ENCODE results near the gene ITGB4. TPM values are rescaled to one million over a fixed set of nuclear protein-coding genes. Genes with fewer than 3 reads are reported as not detected.

The ITGB4 gene
- polyA plus RNA-seq, 1 donor: 9.6 TPM

DNA sequence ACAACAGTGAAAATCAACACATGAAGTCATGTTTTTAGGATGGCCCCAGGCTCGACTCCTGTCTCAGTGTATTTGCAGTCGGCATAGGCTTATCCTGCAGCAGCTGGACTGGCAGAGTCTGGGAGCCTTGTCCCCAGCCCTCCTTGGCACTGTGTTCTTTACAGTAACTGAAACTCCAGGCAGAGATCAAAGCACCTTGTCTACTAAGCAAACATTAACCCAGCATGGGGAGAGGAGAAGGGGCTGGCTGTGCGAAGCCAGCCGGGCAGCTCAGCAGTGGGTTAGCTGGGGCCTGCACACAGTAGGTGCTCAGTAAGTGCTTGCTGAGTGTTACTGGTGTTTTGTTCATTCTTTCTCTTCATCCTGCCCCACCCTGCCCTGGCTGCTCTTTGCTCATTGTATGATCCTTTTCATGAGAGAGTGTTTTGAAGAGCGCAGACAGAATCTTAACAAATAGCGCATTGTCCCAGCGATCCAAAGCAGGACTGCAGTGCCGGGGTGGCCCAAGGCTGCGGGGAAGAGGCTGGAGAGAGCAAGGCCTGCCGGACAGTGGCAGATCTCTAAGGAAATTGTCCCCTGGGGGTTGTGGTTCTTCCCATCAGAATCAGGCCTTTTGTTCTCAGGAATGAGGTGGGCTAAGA lies 23.5 kb upstream of the ITGB4 start:
- DNase-seq: no peak

DNA sequence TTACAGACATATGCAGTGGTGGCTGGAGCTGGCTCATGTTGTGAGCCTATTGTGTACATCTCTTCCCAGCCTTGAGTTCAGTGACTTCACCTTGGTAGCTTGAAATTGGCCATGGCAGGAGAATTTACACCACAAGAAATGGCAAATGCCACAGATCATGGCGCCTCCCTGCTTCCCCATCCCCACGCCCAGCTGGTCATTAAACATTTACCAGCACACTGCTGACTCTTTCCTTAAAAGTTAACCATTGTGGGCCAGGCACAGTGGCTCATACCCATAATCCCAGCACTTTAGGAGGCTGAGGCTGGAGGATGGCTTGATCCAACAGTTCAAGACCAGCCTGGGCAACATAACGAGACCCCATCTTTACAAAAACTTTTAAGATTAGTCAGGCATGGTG lies 22.6 kb upstream of the ITGB4 start:
- no peak for DNase-seq

DNA sequence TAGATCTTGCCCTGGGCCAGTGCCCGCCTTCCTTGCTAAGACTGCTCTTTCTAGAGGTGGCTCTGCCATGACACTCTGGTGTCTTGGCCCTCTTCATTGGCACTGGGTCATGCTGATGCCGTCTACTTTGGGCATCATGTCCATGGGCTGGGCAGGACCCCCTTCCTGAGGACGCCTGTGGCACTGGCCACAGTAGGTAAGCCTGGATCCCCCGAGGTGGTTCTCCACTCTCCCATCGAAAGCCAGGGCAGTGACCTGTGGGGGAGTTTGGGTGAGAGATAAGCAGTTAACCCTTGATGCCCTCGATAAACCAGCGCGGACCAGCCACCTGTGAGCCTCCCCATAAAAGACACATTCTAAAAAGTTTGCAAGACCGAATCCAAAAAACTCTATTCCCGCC lies 20.0 kb upstream of the ITGB4 start:
- no peak for DNase-seq

DNA sequence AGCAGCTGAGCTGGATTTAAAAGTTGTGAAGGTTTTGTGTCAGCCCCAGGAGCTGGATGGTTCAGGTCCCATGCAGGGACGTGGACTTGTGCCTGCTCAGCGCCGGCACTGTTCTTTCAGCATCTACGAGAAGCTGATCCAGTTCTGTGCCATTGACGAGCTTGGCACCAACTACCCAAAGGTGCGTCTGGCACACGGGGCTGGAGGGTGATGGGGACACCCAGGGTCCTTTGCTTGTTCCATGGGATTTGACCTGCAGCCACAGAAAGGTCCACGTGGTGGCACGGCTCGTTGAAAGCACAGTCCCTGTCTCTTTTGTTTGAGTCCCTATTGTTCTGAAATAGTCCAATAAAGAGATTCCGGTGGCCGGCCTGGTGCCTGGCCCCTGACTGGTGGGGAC lies 18.1 kb upstream of the ITGB4 start:
- no peak for DNase-seq

DNA sequence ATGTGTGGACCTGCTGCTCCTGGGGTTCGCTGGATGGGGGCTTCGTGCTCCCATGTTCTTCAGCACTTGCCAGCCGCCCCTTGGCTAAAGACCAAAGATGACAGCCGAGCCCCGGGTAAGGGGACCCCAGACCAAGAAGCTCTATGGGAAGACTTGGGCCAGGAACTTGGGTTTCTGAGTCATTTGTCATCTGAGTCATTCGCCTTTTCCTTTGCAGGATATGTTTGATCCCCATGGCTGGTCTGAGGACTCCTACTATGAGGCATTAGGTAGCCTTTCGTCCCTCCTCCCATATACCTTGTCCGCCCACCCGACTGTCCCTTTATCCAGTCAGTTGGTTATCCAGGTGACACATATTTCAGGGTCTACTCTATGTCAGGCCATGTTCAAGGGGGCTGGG lies 17.7 kb upstream of the ITGB4 start:
- DNase-seq: no peak

DNA sequence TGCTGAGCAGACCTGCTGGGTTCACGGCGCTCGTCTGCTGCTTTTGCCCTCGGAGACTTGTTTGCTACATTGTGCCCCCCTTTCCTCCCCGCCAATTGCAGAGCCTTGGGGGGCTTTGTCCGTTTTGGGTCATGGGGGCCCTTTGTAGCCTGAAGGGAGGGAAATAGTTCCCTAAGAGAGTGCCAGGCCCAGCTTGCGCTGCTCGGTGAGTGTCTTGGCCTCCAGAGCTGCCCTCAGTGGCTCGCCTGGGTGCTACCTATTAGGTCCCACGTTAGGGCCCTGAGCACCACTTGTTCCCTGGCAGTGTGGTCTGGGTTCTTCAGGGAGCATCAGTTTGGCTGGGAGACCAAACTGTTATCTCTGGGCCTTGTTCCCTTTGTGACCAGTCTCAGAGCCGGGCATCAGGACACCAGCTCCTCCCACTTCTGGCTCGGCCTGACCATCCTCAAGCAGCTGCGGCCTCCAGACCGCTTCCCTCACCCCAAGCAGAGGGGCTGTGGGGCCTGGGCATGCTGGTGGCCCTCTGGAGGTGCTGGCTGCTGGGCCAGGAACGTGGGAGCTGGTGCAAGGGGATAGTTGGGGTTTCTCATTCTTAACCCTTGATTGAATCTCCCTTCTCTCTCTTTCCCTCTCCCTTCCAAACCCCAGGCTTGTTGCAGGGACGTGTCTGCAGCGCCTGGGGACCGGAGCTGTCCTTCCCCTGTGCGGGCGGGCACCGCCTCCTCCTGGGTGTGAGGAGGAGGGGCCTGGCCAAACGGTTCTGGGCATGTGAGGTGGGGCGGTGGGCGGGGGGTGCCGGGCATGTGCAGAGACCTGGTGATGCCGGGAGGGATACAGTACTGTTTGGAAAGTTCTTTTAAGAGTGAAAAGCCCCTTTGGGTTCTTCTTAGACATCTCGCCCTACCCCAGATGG lies 16.0 kb upstream of the ITGB4 start:
- no peak for DNase-seq

DNA sequence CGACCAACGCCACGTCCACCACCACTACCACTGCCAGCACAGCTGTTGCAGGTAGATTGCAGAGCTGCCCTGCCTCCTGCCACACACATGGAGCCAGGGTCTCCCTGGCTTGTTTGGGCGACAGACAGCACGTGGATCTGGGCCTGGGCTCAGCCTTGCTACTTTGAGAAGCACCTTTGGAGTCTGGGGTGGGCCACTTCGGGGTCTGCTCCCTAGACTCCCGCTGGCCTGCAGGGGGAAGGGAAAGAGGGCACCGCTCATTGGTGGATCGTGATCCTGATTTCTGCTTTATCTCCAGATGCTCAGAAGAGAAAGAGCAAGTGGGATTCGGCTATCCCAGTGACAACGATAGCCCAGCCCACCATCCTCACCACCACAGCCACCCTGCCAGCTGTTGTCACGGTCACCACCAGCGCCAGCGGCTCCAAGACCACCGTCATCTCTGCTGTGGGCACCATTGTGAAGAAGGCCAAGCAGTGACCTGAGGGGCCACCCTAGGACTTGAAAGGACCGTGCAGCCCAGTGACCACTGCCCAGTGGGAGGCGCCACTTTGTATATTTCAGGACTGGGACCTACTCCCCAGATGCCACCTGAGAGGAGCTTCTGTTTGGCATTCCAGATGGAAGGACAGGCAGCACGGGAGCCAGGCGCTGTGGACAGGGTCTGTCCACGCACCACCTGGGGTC lies 15.1 kb upstream of the ITGB4 start:
- no peak for DNase-seq

DNA sequence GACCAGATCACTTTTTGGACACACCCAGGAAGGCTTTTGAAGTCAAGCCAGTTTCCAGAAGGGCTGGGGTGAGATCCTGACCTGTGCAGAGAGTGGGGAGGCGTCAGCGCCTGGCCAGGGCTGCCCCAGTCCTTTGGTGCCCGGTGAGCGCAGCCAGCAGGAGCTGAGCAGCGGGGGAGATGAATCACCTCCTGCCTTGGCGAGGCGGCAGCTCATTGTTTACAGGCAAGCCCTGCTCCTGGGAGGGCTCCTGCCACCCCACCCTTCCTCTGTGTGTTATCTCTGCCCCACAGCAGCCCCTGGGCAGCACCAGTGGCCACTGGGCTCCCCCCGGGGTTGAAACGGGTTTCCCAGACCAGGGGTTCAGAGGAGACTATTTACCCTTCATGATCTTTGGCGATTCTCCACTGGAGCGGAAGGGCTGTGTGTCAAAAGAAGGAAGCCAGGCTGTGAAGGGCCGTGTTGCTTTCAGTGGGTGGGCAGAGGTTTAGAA lies 14.1 kb upstream of the ITGB4 start:
- DNase-seq: no peak

DNA sequence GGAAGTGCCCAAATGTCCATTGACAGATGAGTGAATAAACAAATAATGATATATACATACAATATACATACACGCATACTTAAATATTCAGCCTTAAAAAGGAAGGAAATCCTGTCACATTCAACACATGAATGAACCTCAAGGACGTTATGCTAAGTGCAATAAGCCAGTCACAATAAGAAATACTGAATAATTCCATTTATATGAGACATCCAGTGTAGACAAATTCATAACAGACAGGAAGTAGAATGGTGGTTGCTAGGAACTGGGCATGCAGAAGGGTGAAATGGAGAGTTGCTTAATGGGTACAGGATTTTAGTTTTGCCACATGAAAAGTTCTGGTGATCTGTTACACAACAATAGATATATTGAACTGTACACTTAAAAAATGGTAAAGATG lies 8.8 kb upstream of the ITGB4 start:
- DNase-seq: no peak

DNA sequence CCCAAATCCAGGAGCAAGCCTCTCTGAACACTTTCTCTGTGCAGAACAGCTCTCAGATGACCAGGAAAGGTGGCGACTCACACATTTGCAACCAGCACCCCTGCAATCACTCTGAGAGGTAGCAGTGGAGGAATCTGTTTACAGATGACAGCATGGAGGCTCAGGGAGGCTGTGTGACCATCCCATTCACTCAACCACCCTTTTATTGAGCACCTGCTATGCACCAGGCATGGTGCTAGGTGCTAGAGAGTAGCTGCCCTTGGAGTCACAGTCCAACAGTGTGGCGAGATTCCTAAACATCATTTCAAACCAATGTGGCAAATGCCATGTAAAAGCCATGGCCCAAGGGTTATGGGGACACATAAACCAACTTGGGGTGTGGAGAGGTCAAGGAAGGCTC lies 1.5 kb upstream of the ITGB4 start:
- DNase-seq: no peak

DNA sequence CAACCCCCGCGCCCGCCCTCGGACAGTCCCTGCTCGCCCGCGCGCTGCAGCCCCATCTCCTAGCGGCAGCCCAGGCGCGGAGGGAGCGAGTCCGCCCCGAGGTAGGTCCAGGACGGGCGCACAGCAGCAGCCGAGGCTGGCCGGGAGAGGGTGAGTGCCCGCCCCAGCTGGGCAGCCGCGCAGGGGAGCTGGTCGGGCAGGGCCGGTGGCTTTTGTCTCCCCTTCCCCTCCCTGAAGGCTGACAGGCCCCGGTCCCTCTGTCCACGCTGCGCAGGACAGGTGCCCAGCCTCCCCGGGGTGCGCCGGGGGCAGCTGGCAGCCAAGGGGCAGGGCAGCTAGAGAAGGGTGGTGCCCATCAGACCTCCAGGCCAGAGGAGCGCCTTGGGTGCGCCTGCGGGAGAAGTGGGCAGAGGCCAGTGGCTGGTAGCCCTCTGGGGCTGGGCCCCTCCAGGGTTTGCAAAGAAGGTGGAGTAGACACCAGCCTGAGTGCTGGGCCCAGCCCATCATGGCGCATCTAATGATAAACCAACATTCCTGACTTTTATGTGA lies 278 bp downstream of the ITGB4 start:
- DNase-seq: no peak

DNA sequence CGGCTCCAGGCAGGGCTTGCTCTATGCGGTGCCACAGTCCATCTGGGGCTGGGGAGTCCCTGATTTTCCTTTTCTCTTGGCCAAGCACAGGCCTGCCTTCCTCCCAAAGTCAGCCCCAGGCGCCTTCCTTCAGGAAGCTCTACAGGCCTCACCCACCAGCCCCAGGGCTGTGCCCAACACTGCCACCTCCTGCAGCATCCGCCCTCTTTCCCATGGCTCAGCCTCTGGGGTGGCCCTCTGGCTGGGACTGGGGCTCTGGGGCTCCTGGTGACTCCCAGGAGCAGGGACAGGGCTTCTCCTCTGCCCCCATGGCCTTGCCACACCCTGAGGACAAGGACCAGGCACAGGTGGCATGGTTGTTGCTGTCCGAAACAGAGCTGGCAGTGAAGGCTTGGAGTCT lies 817 bp downstream of the ITGB4 start:
- DNase-seq: no peak

DNA sequence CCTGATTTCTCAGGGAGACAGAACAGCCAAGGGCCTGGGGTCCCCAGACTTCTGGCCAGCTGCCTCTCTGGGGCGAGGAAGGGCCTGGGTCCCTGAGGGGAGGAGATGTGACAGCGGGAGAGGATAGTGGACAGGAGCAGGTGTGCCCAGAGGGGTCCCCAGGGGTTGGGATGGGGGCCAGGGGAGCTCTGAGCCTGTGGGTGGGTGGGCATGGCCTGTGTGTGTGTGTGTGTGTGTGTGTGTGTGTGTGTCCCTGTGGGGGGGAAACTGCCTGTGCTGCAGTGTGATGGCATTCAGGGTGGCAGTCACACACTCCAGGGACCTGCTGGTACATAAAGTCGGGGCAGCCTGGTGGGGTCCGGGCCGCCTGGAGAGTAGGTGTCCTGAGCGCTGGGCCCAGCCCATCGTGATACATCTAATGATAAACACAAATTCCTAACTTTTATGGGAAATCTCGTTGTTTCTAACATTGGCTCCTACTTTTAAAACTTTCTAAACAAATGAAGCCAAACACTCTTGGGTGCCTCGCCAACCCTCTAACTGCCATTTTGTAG lies 1.4 kb downstream of the ITGB4 start:
- DNase-seq: no peak

DNA sequence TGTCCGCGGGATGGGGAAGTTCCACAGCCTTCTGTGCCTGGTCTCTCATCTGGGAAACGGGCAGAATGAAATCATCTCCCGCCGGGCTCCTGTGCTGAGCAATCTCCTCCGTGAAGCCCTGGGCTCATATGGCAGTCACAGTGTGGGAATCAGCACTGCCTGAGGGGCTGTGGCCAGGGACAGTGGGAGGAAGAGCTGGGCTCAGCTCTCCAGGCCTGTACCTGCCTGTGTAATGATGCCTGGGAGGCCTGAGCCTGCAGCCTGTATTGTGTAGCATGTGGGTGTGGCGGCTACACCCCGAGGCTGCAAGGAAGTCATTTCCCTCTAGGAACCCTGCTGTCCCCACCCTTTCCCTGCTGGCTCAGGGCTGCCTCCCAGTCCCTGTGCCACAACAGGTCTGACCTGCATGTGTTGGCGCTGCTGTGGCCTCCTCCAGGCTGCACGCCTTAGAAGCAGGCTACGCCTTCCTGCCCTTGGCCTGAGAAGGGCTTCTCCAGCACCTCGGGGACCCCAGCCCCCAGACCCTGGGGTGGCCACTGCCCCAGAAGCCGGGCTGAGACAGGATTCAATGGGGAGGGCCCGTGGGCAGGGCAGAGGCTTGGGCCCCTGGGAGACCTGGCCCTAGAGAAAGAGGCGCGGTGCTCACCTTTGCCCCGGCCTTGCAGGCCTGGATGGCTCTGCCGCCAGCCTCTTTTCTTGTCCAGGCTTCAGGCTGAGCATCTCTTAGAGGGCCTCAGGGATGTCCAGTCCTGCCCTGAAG lies 2.1 kb downstream of the ITGB4 start:
- DNase-seq: no peak

DNA sequence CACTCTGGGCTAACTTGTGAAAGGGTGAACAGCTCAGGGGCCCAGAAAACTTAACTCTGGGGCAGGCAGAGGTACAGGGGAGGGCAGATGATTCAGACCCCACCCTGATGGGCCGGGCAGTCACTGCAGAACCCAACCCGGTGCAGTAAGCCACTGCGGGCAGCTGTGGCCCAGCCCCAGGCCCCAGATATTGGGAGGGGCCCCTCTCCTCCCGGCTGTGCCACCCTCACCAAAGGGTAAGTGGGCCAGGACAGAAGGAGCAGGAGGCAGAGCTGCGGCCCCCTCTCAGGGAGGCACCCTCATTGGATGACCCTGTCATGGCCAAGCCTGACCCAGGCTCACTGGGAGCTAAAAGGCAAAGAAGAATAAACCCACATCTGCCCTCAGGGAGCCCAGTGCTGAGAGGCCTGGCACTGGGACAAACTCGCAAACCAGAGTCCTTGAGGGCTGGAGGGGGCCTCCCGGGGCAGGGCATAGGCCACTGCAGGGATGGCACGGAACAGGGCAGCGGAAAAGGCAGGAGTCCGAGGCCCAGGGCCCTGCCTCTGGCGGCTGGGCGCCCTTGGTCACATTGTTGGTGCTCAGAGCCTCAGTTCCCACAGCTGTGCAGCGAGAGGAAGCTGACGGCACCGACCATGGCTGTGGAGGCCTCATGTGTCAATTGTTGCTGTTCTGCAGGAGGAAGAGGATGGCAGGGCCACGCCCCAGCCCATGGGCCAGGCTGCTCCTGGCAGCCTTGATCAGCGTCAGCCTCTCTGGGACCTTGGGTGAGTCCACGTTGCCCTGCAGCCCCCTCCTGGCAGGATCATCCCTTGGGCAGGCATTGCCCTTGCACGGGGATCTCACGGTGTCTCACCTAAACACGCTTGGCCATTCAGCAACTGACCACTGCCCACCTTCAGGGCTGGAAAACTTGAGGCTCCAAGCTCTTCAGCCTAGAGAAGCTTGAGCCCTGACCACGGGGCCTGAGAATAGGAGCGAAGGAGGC lies 3.1 kb downstream of the ITGB4 start:
- DNase-seq: no peak

DNA sequence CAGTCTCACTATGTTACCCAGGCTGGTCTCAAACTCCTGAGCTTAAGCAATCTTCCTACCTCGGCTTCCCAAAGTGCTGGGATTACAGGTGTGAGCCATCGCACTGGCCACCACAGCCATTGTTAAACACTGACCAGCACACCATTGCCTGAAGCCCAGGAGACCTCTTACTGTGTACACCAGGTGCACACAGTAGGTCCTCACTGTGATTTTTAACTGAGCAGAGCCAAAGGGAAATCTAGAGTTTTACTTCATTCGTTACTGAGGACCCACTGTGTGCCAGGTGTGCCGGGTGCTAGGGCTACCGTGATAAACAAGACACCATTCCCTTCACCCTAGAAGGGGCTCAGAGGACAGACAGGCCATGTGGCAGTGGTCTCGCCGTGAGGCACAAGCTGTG lies 4.2 kb downstream of the ITGB4 start:
- DNase-seq: no peak

DNA sequence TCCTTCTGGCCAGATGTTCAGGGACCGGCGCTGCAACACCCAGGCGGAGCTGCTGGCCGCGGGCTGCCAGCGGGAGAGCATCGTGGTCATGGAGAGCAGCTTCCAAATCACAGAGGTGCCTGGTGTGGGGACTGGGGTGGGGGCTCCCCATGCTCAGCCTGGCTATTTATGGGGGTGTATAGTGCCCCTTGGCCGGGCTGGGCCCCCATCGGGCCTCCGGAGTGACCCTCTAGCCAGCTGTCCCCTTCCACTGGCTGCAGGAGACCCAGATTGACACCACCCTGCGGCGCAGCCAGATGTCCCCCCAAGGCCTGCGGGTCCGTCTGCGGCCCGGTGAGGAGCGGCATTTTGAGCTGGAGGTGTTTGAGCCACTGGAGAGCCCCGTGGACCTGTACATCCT lies 6.1 kb downstream of the ITGB4 start:
- no peak for DNase-seq

DNA sequence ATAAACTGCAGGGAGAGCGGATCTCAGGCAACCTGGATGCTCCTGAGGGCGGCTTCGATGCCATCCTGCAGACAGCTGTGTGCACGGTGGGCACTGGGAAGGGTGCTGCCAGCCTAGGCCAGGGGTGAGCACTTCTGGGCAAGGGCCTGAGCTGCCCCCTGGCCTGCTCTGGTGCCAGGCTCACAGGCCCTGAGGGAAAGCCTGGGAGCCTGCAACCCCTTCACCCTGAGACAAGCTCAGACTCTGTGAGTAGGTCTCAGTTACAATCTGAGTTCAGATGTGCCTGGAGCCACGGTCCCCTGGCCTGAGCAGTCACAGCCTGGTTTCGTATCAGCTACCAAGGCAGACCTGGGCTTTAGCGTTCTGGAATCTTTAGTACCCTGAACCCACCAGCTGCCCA lies 8.1 kb downstream of the ITGB4 start:
- DNase-seq: no peak

DNA sequence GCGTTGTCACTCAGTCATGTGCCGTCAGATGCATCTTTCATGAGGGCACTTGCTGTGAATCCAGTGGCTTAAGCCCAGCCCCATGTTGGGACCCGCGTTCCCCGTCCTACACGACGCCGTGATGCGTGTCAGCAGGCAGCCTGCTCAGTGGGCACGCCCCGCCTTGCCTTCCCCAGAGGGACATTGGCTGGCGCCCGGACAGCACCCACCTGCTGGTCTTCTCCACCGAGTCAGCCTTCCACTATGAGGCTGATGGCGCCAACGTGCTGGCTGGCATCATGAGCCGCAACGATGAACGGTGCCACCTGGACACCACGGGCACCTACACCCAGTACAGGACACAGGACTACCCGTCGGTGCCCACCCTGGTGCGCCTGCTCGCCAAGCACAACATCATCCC lies 8.8 kb downstream of the ITGB4 start:
- DNase-seq: no peak

DNA sequence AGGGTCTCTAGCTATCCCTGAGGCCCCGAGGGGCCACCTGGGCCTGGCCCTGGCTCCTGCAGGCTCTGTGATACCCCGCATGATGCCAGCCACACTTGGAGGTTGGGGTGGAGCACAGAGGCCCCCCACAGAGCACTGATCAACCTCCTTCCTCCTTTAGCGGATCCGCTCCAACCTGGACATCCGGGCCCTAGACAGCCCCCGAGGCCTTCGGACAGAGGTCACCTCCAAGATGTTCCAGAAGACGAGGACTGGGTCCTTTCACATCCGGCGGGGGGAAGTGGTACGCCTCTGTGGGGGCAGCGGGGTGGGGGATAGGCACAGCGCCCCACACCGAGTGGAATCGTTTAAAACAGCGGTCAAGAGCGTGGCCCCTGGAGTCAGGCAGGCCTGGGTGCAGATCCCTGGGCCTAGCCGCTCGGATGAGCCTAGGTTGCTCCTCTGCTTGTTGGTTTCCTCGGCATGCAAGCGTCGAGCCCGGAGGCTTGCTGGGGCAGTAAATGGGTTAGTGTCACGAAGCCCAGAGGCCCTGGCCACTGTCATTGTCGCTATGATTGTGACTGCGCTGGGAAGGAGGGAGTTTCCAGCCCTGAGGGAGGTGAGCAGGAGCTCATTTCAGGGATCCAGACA lies 9.9 kb downstream of the ITGB4 start:
- DNase-seq: no peak

All from left kidney (tissue), 2 donors.